CD14-positive monocyte (primary cell): ENCODE data around the gene RAB6B. TPM values are rescaled to one million over a fixed set of nuclear protein-coding genes. Genes with fewer than 3 reads are reported as not detected.

ENCODE experiments used
- DNase-seq, 3 donors: peaks; one replicate each; pipeline ENCODE4 v3.0.0-alpha.2; 2011 to 2022
- H2AFZ ChIP-seq: 2 replicates; pipeline ENCODE4 v1.6.0; 2012; ENCODE audit warnings: mild to moderate bottlenecking, low read depth, low read length, inconsistent platforms; ENCODE audit not compliant: insufficient read depth, poor library complexity, severe bottlenecking
- H3K27ac ChIP-seq, 2 donors: 1 replicate in 1 of 2; 2 replicates in 1 of 2; pipeline ENCODE4 v1.5.1; 2012 to 2013; ENCODE audit warnings: low read length in 2 of 2, control low read depth in 1 of 2, inconsistent platforms in 1 of 2, low read depth in 1 of 2, mild to moderate bottlenecking in 1 of 2
- H3K27me3 ChIP-seq, 2 donors: one replicate each; pipeline versions ENCODE4 v1.6.0 to v1.6.1; 2011 to 2013; ENCODE audit warnings: low read length in 2 of 2; ENCODE audit not compliant: control insufficient read depth in 2 of 2, insufficient read depth in 2 of 2
- H3K36me3 ChIP-seq, 2 donors: replicated peaks in 1 of 2; 1 replicate in 1 of 2; 2 replicates in 1 of 2; pipeline versions ENCODE4 v1.5.1 to v1.6.1; 2012 to 2013; ENCODE audit warnings: low read length in 2 of 2, control low read depth in 1 of 2, inconsistent platforms in 1 of 2, mild to moderate bottlenecking in 1 of 2; ENCODE audit not compliant: insufficient read depth in 2 of 2, control insufficient read depth in 1 of 2
- H3K4me1 ChIP-seq, 2 donors: 1 replicate in 1 of 2; 2 replicates in 1 of 2; pipeline versions ENCODE4 v1.5.1 to v1.6.1; 2012 to 2013; ENCODE audit warnings: low read length in 2 of 2, control low read depth in 1 of 2, inconsistent platforms in 1 of 2, mild to moderate bottlenecking in 1 of 2, moderate library complexity in 1 of 2; ENCODE audit not compliant: insufficient read depth in 2 of 2, control insufficient read depth in 1 of 2
- H3K4me2 ChIP-seq: replicated peaks from 2 replicates; pipeline ENCODE3; 2012; ENCODE audit warnings: low read length, moderate library complexity, mild to moderate bottlenecking; ENCODE audit not compliant: poor library complexity, severe bottlenecking; ENCODE audit errors: extremely low read depth
- H3K4me3 ChIP-seq, 3 experiments: fragments of 200-600 bp in 1 of 3; sonication (generic) in 1 of 3; replicated peaks in 1 of 3; 1 replicate in 2 of 3; 2 replicates in 1 of 3; pipeline ENCODE4 v1.5.1; 2011 to 2013; ENCODE audit warnings: low read length in 3 of 3, mild to moderate bottlenecking in 3 of 3, control low read depth in 2 of 3, low read depth in 2 of 3, inconsistent platforms in 1 of 3, moderate library complexity in 1 of 3
- H3K79me2 ChIP-seq: 2 replicates; pipeline ENCODE4 v1.6.0; 2012; ENCODE audit warnings: mild to moderate bottlenecking, control low read depth, inconsistent platforms, low read length, moderate library complexity; ENCODE audit not compliant: insufficient read depth
- H3K9ac ChIP-seq: 2 replicates; pipeline ENCODE4 v1.6.0; 2017; ENCODE audit warnings: low read length, mild to moderate bottlenecking; ENCODE audit not compliant: insufficient read depth, poor library complexity, severe bottlenecking
- H3K9me3 ChIP-seq, 2 donors: replicated peaks in 1 of 2; 1 replicate in 1 of 2; 2 replicates in 1 of 2; pipeline versions ENCODE4 v1.5.1 to v1.6.1; 2012 to 2013; ENCODE audit warnings: low read length in 2 of 2, control low read depth in 1 of 2; ENCODE audit not compliant: control insufficient read depth in 1 of 2, insufficient read depth in 1 of 2
- H4K20me1 ChIP-seq: 2 replicates; pipeline ENCODE4 v1.6.0; 2012; ENCODE audit warnings: mild to moderate bottlenecking, low read length, control low read depth, moderate library complexity; ENCODE audit not compliant: insufficient read depth
- H3K27ac Mint-ChIP-seq, 7 donors: one replicate each; pipeline ENCODE4 v1.8.0; 2020; ENCODE audit warnings: mild to moderate bottlenecking in 7 of 7, mixed read lengths in 7 of 7, moderate library complexity in 6 of 7, inconsistent platforms in 2 of 7
- H3K27me3 Mint-ChIP-seq, 3 donors: one replicate each; pipeline ENCODE4 v1.8.0; 2021 to 2022; ENCODE audit warnings: low read depth in 3 of 3, mild to moderate bottlenecking in 3 of 3, mixed read lengths in 3 of 3, moderate library complexity in 3 of 3, inconsistent platforms in 1 of 3
- H3K36me3 Mint-ChIP-seq, 2 donors: one replicate each; pipeline ENCODE4 v1.8.0; 2020; ENCODE audit warnings: mixed read lengths in 2 of 2, inconsistent platforms in 1 of 2, mild to moderate bottlenecking in 1 of 2
- H3K4me1 Mint-ChIP-seq: one replicate; pipeline ENCODE4 v1.8.0; 2020; ENCODE audit warnings: mild to moderate bottlenecking, mixed read lengths
- H3K4me3 Mint-ChIP-seq, 2 donors: one replicate each; pipeline ENCODE4 v1.8.0; 2020; ENCODE audit warnings: mild to moderate bottlenecking in 2 of 2, mixed read lengths in 2 of 2, moderate library complexity in 1 of 2
- H3K9me3 Mint-ChIP-seq, 7 donors: one replicate each; pipeline ENCODE4 v1.8.0; 2020 to 2022; ENCODE audit warnings: mixed read lengths in 7 of 7, mild to moderate bottlenecking in 6 of 7, moderate library complexity in 6 of 7, inconsistent platforms in 2 of 7
- WGBS: methylation state at CpG from one replicate; pipeline ENCODE4 v1.1.5; 2013; ENCODE audit warnings: missing lambda C conversion rate; ENCODE audit not compliant: insufficient coverage; 5-methylcytosine and 5-hydroxymethylcytosine counted together
- intact Hi-C, 2 donors: fragments of 100-400 bp; cut with micrococcal nuclease; formaldehyde crosslinking; loops; one replicate each; pipeline versions ENCODE4 v1.15.0 to v1.15.1; 2023
- polyA plus RNA-seq, 3 donors: library from polyadenylated mRNA; depleted of rRNA in 1 of 3; unstranded in 2 of 3; stranded (reverse) in 1 of 3; fragments of 300-500 nt in 2 of 3; fragments of >200 nt in 1 of 3; fragmentation: Illumina TruSeq in 2 of 3; gene quantifications; 1 replicate in 2 of 3; 2 replicates in 1 of 3; pipeline ENCODE4 v1.2.3, GENCODE V29; 2012 to 2021
- TF ChIP-seq, protein P1 (sequence below): fragments of 200-600 bp; IDR thresholded peaks from one replicate; pipeline ENCODE4 v1.8.0; 2022; ENCODE audit warnings: antibody characterized with exemption, mild to moderate bottlenecking

The RAB6B gene
- polyA plus RNA-seq, 3 donors, result 0.46 TPM; not detected in 2

- intact Hi-C loops, result no loop called here
- Histone ChIP-seq H3K9me3 (peaks cover 7 to 8% of the 10 kb centered on the region in 2 donors), H3K4me3 (no peak overlapping the region), H2AFZ (no peak overlapping the region), H3K36me3 (no peaks in the 10 kb centered on the region), H3K27ac (no peak overlapping the region), H3K4me2 (no peak overlapping the region), H4K20me1 (no peaks in the 10 kb centered on the region), H3K4me1 (no peaks in the 10 kb centered on the region), H3K27me3 (no peaks in the 10 kb centered on the region), H3K79me2 (no peaks in the 10 kb centered on the region), H3K9ac (no peak overlapping the region)
- H3K27me3 Mint-ChIP-seq, result peaks cover 0 to 4% (median 4%) of the 10 kb centered on the region in 3 donors
- H3K4me3 Mint-ChIP-seq, result no peak overlapping the region
- H3K9me3 Mint-ChIP-seq, result peaks cover 4 to 16% (median 11%) of the 10 kb centered on the region in 7 donors
- 100% methylated on average over 2 of the region's 2 CpGs for WGBS
- TF ChIP-seq, protein P1, sequence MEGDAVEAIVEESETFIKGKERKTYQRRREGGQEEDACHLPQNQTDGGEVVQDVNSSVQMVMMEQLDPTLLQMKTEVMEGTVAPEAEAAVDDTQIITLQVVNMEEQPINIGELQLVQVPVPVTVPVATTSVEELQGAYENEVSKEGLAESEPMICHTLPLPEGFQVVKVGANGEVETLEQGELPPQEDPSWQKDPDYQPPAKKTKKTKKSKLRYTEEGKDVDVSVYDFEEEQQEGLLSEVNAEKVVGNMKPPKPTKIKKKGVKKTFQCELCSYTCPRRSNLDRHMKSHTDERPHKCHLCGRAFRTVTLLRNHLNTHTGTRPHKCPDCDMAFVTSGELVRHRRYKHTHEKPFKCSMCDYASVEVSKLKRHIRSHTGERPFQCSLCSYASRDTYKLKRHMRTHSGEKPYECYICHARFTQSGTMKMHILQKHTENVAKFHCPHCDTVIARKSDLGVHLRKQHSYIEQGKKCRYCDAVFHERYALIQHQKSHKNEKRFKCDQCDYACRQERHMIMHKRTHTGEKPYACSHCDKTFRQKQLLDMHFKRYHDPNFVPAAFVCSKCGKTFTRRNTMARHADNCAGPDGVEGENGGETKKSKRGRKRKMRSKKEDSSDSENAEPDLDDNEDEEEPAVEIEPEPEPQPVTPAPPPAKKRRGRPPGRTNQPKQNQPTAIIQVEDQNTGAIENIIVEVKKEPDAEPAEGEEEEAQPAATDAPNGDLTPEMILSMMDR, result no peak
- no peak overlapping the region for H3K27ac Mint-ChIP-seq
- H3K36me3 Mint-ChIP-seq, result no peaks in the 10 kb centered on the region
- no peak for DNase-seq
- H3K4me1 Mint-ChIP-seq, result no peaks in the 10 kb centered on the region
Observed at GRCh38 chr3:133877221-133877620, 18.5 kb downstream of the RAB6B start.

- no peak for DNase-seq
- H3K4me2 ChIP-seq, result no peak overlapping the region
- intact Hi-C loops, result no loop called here
- no peaks in the 10 kb centered on the region for H3K36me3 ChIP-seq
- H3K79me2 ChIP-seq, result no peaks in the 10 kb centered on the region
- Mint-ChIP-seq H3K9me3 (peaks cover 0 to 13% (median 8%) of the 10 kb centered on the region in 7 donors), H3K4me3 (no peak overlapping the region), H3K4me1 (no peaks in the 10 kb centered on the region), H3K27ac (peak overlapping the region in 1 of 7 donors; percentile 28), H3K36me3 (no peaks in the 10 kb centered on the region), H3K27me3 (peaks cover 0 to 6% (median 4%) of the 10 kb centered on the region in 3 donors)
- H4K20me1 ChIP-seq, result no peaks in the 10 kb centered on the region
- H3K27me3 ChIP-seq, result no peaks in the 10 kb centered on the region
- H3K4me1 ChIP-seq, result no peaks in the 10 kb centered on the region
- no peak overlapping the region for H3K9ac ChIP-seq
- H3K27ac ChIP-seq, result no peak overlapping the region
- WGBS, result no CpG with 5 or more reads among the region's 8 CpGs
- TF ChIP-seq, protein P1, result no peak
- peaks cover 7 to 8% of the 10 kb centered on the region in 2 donors for H3K9me3 ChIP-seq
- no peak overlapping the region for H3K4me3 ChIP-seq
- H2AFZ ChIP-seq, result no peak overlapping the region
Observed at GRCh38 chr3:133874761-133875438, 20.8 kb downstream of the RAB6B start.
